ENCODE data around the gene FAM53B. TPM values are rescaled to one million over a fixed set of nuclear protein-coding genes. Genes with fewer than 3 reads are reported as not detected.

FAM53B gene
- total and polyA plus RNA-seq, 4 donors, result 21.8 to 31.2 (median 29.7) TPM

DNA sequence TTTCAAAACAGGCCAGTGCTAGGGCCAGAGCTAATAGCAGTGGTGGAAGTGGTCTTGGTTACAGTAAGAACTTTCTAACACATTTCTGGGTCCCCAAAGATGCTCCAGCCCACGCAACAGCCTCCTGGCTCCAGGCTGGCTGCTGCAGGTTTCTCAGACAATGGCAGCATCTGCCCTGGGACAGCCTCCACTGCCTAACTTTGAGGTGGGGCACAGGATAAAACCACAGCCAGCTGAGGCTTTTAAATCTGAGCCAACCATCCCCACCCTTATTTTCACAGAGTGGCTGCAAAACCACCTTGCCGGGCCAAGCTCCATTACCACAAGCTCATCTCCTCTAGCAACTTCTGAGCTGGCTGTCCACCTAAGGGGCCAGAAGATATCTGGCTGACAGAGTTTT, 84.8 kb downstream of the FAM53B start:
- Histone ChIP-seq H3K4me1 (ENCODE audit: control insufficient read depth, insufficient read depth, low read length) (peaks cover 31% of the 10 kb centered on the region), H3K4me3 (ENCODE audit: low read depth, low read length) (no peak overlapping the region), H3K36me3 (ENCODE audit: control insufficient read depth, insufficient read depth, low read length) (peaks cover 52% of the 10 kb centered on the region), H3K9me3 (ENCODE audit: control insufficient read depth, insufficient read depth, low read length) (no peaks in the 10 kb centered on the region), H3K27ac (ENCODE audit: low read depth, low read length) (no peak overlapping the region), H3K27me3 (ENCODE audit: control insufficient read depth, insufficient read depth, low read length) (no peaks in the 10 kb centered on the region)
- 86% methylated on average over 2 of the region's 2 CpGs for WGBS (ENCODE audit: insufficient coverage)
- DNase-seq (ENCODE audit: low read depth in 4 of 6, low spot score in 6 of 6), result no peak

DNA sequence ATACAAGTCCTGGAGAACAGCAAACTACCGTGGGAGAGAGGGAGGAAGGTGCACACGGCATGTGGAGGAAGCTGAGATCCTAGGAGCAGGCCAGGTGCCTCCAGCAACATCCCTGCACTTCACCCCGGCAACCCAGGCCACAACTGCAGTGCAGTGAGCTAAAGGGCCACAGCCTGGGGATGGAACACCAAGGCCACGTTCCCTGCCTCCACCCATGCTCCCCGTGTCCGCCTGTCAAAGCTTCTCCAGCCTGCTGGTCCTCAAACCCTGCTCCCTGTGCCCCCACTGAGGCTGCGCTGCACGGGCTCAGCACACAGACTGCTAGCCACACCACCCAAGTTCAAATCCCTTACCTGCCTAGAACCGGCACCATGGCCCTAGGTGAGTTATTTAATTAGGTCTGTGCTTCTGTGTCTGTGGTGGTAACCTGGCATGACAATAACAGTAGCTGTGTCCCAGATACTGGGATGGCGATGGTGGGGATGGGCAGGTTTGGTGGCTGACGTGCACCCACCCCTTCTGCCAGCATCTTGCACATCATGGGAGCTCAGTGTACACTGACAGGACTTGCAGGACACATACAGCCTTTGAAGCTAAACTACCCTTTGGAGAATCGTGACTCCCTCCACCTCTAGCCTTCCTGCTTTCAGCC, 85.5 kb downstream of the FAM53B start:
- no peaks in the 10 kb centered on the region for H3K9me3 ChIP-seq (ENCODE audit: control insufficient read depth, insufficient read depth, low read length)
- 95% methylated on average over 9 of the region's 12 CpGs for WGBS (ENCODE audit: insufficient coverage)
- H3K27me3 ChIP-seq (ENCODE audit: control insufficient read depth, insufficient read depth, low read length), result no peaks in the 10 kb centered on the region
- peaks cover 49% of the 10 kb centered on the region for H3K36me3 ChIP-seq (ENCODE audit: control insufficient read depth, insufficient read depth, low read length)
- H3K27ac ChIP-seq (ENCODE audit: low read depth, low read length), result no peak overlapping the region
- no peak for DNase-seq (ENCODE audit: low read depth in 4 of 6, low spot score in 6 of 6)
- peaks cover 33% of the 10 kb centered on the region for H3K4me1 ChIP-seq (ENCODE audit: control insufficient read depth, insufficient read depth, low read length)
- no peak overlapping the region for H3K4me3 ChIP-seq (ENCODE audit: low read depth, low read length)

DNA sequence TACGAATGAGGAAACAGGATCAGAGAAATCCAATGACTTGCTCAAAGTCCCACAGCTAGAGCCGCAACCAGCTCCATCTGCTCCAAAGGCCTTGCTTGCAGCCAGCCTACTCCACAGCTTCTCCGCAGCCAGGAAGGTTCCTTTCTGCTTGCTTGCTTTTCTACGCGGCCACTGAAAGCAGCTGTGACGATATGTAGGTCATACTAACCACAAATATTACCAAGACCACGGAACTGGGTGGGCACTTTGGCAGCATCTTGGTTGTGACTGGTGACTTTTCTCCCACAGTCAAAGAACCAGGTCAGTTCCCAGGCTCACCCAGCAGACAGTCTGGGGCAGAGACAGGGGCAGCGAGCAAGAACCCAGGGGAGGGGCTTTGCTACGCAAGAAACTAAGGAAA, 86.4 kb downstream of the FAM53B start:
- peaks cover 44% of the 10 kb centered on the region for H3K36me3 ChIP-seq (ENCODE audit: control insufficient read depth, insufficient read depth, low read length)
- H3K9me3 ChIP-seq (ENCODE audit: control insufficient read depth, insufficient read depth, low read length), result no peaks in the 10 kb centered on the region
- peaks cover 35% of the 10 kb centered on the region for H3K4me1 ChIP-seq (ENCODE audit: control insufficient read depth, insufficient read depth, low read length)
- peak in 1 of 6 donors; percentile 30 for DNase-seq (ENCODE audit: low read depth in 4 of 6, low spot score in 6 of 6)
- H3K27me3 ChIP-seq (ENCODE audit: control insufficient read depth, insufficient read depth, low read length), result no peaks in the 10 kb centered on the region
- H3K4me3 ChIP-seq (ENCODE audit: low read depth, low read length), result no peak overlapping the region
- no peak overlapping the region for H3K27ac ChIP-seq (ENCODE audit: low read depth, low read length)
- WGBS (ENCODE audit: insufficient coverage), result 37% methylated on average over 7 of the region's 9 CpGs

DNA sequence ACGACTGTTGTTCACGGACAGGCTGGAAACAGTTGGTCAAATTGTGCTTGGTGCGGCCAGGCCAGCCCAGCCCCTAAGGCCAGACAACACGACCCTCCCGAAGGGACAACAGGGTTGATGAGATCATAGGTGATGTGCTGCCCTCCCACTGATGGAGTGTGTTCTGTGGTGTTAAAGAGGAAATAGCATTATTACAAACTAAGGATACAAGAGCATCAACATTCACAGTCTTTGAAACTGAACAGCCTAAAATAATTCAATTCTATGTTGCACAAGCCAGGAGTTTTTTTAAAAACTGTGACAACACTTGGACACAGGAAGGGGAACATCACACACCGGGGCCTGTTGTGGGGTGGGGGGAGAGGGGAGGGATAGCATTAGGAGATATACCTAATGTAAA, 87.6 kb downstream of the FAM53B start:
- H3K27ac ChIP-seq (ENCODE audit: low read depth, low read length), result no peak overlapping the region
- H3K9me3 ChIP-seq (ENCODE audit: control insufficient read depth, insufficient read depth, low read length), result no peaks in the 10 kb centered on the region
- WGBS (ENCODE audit: insufficient coverage), result 100% methylated on average over 2 of the region's 6 CpGs
- no peak for DNase-seq (ENCODE audit: low read depth in 4 of 6, low spot score in 6 of 6)
- no peak overlapping the region for H3K4me3 ChIP-seq (ENCODE audit: low read depth, low read length)
- peaks cover 38% of the 10 kb centered on the region for H3K4me1 ChIP-seq (ENCODE audit: control insufficient read depth, insufficient read depth, low read length)
- H3K36me3 ChIP-seq (ENCODE audit: control insufficient read depth, insufficient read depth, low read length), result peaks cover 47% of the 10 kb centered on the region
- no peaks in the 10 kb centered on the region for H3K27me3 ChIP-seq (ENCODE audit: control insufficient read depth, insufficient read depth, low read length)

DNA sequence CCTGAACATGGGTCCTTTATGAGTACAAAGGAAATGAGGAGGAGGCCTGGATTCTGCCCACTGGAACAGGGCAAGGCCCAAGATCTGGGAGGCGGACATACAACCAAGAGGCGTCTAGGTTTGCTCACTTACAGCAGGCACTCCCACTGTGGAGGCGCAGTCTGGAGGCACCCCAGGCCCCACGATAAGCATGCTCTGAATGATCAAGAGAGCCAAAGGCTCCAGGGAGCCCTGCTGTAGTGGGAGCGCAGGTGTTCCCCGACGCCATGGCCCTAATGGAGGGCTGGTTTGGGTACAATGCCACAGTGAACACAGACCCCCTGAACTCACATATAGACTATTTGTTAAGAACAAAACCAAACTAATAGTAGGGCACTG, 88.1 kb downstream of the FAM53B start:
- peaks cover 43% of the 10 kb centered on the region for H3K4me1 ChIP-seq (ENCODE audit: control insufficient read depth, insufficient read depth, low read length)
- H3K36me3 ChIP-seq (ENCODE audit: control insufficient read depth, insufficient read depth, low read length), result peaks cover 48% of the 10 kb centered on the region
- WGBS (ENCODE audit: insufficient coverage), result 95% methylated on average over 7 of the region's 7 CpGs
- H3K4me3 ChIP-seq (ENCODE audit: low read depth, low read length), result no peak overlapping the region
- no peaks in the 10 kb centered on the region for H3K27me3 ChIP-seq (ENCODE audit: control insufficient read depth, insufficient read depth, low read length)
- no peak for DNase-seq (ENCODE audit: low read depth in 4 of 6, low spot score in 6 of 6)
- H3K9me3 ChIP-seq (ENCODE audit: control insufficient read depth, insufficient read depth, low read length), result no peaks in the 10 kb centered on the region
- no peak overlapping the region for H3K27ac ChIP-seq (ENCODE audit: low read depth, low read length)

DNA sequence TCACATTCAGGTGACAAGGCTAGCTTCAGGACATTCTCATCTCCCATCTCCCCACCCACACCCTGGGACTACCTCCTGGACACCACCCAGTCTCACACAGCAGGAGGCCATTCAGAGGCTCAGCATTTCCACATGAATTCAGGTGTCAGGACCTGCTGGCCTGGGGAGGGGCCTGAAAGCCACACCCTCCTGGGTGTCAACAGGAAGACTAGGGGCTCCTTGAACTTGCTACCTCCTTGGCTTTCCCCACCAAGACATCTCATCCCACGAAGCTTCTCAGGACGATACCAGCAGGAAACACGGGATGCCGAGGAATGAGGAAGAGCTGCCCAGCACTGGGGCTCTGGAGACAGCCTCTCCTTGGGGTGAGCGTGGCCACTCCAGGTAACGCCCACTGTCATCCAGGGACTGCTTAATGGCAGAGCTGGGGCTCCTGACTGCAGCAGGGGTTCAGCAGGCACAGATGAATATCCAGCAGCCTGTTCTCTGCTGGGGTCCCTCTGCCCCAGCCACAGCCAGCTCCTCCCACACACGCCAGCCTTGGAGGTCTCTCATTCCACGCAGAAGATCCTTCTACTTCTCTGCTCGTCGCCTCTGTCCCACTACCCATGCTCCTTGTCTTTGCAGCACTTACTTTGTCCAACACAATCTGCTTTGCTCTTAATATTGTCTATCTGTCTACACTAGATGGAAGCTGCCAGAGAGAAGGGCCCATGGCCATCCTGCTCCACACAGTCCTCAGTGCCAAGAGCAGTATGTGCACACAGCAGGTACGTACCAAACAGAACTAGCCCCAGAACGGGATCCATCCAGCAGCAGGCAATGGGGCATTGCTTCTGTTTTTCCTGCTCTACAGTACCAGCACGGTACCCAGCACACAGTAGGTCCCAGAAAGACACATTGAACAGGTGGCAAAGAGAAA, 88.7 kb downstream of the FAM53B start:
- H3K4me1 ChIP-seq (ENCODE audit: control insufficient read depth, insufficient read depth, low read length), result peaks cover 49% of the 10 kb centered on the region
- H3K9me3 ChIP-seq (ENCODE audit: control insufficient read depth, insufficient read depth, low read length), result no peaks in the 10 kb centered on the region
- H3K4me3 ChIP-seq (ENCODE audit: low read depth, low read length), result no peak overlapping the region
- peaks cover 50% of the 10 kb centered on the region for H3K36me3 ChIP-seq (ENCODE audit: control insufficient read depth, insufficient read depth, low read length)
- WGBS (ENCODE audit: insufficient coverage), result 93% methylated on average over 13 of the region's 13 CpGs
- no peak overlapping the region for H3K27ac ChIP-seq (ENCODE audit: low read depth, low read length)
- DNase-seq (ENCODE audit: low read depth in 4 of 6, low spot score in 6 of 6), result no peak
- H3K27me3 ChIP-seq (ENCODE audit: control insufficient read depth, insufficient read depth, low read length), result no peaks in the 10 kb centered on the region

DNA sequence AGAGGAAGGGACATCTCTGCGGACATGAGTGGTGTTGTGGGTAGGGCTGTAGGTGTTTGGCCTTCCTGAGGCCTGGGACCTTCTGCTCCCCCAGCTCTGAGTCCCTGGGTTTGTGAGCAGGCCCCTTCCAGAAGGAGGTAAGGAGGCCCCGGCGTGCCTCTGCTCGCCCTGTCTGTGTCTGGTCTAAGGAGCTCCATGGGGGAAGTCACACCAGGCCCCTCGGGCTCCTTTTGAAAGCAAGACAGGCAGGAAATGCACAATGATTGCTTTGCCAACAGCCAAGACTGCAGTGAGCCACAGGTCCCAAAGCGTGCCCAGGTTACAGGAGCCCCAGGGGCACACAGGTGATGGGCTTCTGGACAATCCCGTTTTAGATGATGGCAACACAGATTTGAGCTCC, 89.5 kb downstream of the FAM53B start:
- H3K27me3 ChIP-seq (ENCODE audit: control insufficient read depth, insufficient read depth, low read length), result no peaks in the 10 kb centered on the region
- H3K36me3 ChIP-seq (ENCODE audit: control insufficient read depth, insufficient read depth, low read length), result peaks cover 47% of the 10 kb centered on the region
- no peaks in the 10 kb centered on the region for H3K9me3 ChIP-seq (ENCODE audit: control insufficient read depth, insufficient read depth, low read length)
- peak overlapping the region; percentile 6 for H3K27ac ChIP-seq (ENCODE audit: low read depth, low read length)
- peaks cover 57% of the 10 kb centered on the region for H3K4me1 ChIP-seq (ENCODE audit: control insufficient read depth, insufficient read depth, low read length)
- no peak for DNase-seq (ENCODE audit: low read depth in 4 of 6, low spot score in 6 of 6)
- WGBS (ENCODE audit: insufficient coverage), result 85% methylated on average over 7 of the region's 7 CpGs
- H3K4me3 ChIP-seq (ENCODE audit: low read depth, low read length), result no peak overlapping the region

DNA sequence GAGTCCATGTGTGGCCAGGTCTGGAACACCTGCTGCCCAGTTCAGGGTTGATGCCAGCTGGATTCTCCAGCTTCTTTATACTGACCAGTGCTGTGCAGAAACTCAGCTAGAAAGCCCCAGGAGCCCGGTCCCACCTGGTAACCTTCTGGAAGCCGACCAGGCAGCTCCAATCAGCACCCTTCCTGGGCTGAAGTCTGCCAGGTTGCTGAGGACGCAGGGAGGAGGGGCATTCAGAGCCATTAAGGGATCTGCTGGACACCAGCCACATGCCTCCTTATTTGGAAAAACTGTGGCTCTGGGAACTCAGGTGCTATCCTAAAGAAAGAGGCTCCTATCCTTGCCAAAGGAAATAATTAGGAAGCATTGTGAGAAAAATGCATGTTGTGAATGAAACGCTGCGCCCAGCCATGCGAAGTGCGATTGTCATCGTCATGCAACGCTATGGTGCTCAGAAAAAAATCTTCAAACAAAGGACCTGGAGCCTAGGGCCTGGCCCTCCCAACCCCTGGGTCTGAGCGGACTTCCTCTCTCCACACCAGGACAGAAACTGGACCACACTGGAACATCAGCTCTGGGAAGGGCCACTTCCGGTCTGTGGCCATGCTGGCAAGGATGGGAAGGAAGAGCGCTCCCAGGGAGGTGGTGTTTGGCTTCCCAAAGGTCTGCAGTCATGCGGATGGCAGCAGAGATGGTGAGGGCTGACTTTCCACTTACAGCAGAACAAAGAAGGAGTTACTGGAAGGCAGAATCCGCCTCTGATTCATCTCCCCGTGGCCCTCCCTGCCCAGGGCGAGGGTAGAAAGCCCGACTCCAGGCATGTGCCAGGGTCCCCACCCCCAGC, 90.1 kb downstream of the FAM53B start:
- Histone ChIP-seq H3K9me3 (ENCODE audit: control insufficient read depth, insufficient read depth, low read length) (no peaks in the 10 kb centered on the region), H3K27me3 (ENCODE audit: control insufficient read depth, insufficient read depth, low read length) (no peaks in the 10 kb centered on the region), H3K36me3 (ENCODE audit: control insufficient read depth, insufficient read depth, low read length) (peaks cover 47% of the 10 kb centered on the region), H3K27ac (ENCODE audit: low read depth, low read length) (peak overlapping the region; percentile 6), H3K4me3 (ENCODE audit: low read depth, low read length) (no peak overlapping the region), H3K4me1 (ENCODE audit: control insufficient read depth, insufficient read depth, low read length) (peaks cover 60% of the 10 kb centered on the region)
- 74% methylated on average over 10 of the region's 17 CpGs for WGBS (ENCODE audit: insufficient coverage)
- peak in 1 of 6 donors; percentile 37 for DNase-seq (ENCODE audit: low read depth in 4 of 6, low spot score in 6 of 6)

DNA sequence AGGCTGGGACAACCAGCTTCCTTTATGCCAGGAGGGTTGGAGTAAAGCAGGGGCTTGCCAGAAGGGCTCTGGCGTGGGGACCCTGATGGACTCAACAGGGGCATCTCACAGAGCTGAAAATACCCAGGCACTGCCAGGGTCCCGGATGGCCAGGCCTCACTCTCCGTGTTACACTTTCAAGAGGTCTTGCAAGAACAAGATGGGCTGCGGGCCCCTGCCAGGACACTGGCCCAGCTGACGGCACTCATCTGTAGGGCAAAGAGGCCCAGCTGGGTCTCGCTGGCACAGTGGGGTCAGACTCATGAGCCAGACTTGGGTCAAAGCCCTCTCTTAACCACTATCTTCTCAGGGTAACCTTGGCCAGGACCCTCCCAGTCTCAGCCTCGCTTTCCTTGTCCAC, 90.9 kb downstream of the FAM53B start:
- H3K4me3 ChIP-seq (ENCODE audit: low read depth, low read length), result no peak overlapping the region
- no peak overlapping the region for H3K27ac ChIP-seq (ENCODE audit: low read depth, low read length)
- WGBS (ENCODE audit: insufficient coverage), result 81% methylated on average over 7 of the region's 7 CpGs
- peaks cover 67% of the 10 kb centered on the region for H3K4me1 ChIP-seq (ENCODE audit: control insufficient read depth, insufficient read depth, low read length)
- DNase-seq (ENCODE audit: low read depth in 4 of 6, low spot score in 6 of 6), result no peak
- H3K27me3 ChIP-seq (ENCODE audit: control insufficient read depth, insufficient read depth, low read length), result no peaks in the 10 kb centered on the region
- peaks cover 44% of the 10 kb centered on the region for H3K36me3 ChIP-seq (ENCODE audit: control insufficient read depth, insufficient read depth, low read length)
- no peaks in the 10 kb centered on the region for H3K9me3 ChIP-seq (ENCODE audit: control insufficient read depth, insufficient read depth, low read length)
